ENCODE measurements around the gene RAB40B. TPM values are rescaled to one million over a fixed set of nuclear protein-coding genes. Genes with fewer than 3 reads are reported as not detected.

The RAB40B gene, protein sequence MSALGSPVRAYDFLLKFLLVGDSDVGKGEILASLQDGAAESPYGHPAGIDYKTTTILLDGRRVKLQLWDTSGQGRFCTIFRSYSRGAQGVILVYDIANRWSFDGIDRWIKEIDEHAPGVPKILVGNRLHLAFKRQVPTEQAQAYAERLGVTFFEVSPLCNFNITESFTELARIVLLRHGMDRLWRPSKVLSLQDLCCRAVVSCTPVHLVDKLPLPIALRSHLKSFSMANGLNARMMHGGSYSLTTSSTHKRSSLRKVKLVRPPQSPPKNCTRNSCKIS
- 10.4 and 12.1 TPM in 2 replicates for total RNA-seq

DNA sequence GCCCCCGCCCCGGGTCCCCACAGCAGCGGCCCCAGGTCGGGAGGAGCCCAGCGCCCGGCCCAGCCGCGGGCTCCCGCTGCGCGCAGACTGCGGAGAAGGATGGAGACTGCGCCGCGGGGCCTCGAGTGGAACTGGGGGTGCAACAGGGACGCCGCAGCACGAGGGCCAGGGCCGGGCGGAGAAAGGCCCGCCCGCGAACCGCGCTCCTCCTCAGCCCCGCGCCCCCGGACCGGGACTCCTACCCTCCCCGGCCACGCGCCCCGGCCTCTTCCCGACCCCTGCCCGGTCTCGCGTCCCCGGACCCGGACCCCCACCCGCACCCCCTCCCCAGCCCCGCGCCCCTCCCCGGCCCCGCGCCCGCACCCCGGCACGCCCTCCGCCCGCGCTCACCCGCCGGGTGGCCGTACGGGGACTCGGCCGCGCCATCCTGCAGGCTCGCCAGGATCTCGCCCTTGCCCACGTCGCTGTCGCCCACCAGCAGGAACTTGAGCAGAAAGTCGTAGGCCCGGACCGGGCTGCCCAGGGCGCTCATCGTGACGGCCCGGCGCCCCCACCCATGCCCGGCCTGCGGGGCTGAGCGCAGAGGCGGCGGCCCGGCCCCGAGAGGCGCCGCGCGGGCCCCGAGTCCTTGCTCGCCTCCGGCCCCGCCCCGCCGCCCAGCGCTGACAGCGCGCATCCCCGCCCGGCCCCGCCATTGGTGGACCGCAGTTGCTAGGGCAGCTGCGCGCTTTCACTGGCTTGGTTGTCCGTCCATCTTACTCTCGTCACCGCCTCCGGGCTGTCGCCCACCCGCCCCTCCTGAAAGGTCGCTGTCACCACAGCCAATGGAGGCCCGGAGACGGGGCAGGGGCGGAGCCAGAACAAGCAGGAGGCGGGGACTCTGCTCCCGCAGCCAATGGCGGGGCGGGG, at the start of gene RAB40B:
Gene RAB40B (minus strand): TSS at position 634 of the 909 bp plus-strand sequence. CDS start 102 bp downstream, at position 532.

DNA sequence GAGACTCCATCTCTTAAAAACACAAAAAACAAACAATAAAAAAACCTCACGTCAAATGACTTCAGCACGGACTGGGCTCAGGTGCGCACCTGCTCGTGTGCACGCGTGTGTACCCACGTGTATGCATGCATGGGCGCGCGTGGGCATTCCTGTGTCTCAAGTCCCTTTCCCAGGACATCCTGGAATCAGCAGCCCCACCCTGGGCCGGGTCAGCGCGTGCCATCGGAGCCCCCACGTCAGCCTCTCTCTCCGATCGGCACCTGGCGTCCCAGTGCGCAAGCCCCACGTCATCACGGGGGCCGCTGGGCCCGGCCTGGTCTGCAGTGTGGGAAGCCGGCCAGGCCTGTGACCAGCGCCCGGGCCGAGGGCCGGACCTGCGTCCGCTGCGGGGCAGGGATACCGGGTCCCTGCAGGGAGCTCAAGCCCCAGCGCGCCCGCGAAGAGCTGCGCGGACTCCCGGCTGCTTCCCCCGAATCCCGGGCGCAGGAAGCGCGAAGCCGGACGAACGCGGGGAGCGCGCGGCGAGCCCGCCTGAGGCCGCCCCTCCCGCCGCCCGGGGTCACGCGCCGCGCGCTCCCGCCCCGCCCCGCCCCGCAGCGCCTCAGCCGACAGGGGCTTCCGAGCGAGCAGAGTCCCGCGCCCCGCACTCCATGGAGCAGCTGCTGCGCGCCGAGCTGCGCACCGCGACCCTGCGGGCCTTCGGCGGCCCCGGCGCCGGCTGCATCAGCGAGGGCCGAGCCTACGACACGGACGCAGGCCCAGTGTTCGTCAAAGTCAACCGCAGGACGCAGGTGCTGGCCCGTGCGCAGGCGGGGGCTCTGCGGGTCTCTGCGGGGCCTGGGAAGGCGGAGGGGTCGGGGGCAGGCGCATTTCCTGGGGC, 36.7 kb upstream of the RAB40B start, which contains the start of gene FN3K:
Gene FN3K (plus strand): TSS at position 629 of the 880 bp plus-strand sequence. CDS start 22 bp downstream, at position 651.

DNA sequence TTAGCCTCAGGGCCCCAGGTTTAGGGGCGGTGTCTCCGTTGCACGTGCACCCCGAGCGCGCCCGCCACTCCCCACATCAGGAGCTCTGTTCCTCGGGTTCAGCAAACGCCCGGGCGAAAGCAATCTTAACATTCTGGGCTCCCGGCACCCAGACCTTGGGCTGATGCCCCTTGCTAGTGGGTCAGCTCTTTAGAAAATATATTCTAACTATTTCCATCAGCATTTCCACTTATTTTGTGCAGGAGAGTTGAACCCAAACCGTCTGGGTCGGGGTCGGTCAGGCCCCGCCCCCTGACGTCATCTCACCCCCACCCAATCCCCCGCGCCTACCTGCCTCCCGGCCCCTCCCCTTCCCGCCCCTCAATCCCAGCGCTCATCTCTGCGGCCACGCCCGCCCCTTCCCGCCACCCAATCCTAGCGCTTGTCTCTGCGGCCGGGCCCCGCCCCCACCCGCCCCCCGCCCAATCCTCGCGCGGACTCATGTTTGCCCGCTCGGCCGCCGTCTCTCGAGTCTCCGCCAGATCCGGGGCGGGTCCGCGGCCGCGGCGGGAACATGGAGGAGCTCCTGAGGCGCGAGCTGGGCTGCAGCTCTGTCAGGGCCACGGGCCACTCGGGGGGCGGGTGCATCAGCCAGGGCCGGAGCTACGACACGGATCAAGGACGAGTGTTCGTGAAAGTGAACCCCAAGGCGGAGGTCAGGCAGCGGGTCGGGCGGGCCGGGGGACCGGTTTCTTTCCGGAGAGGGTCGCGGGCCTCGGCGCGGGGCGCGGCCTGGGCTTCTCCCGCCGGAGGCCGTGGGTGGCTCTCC, 17.9 kb upstream of the RAB40B start, which contains the start of gene FN3KRP:
Gene FN3KRP (plus strand): TSS at position 504 of the 808 bp plus-strand sequence. CDS start 50 bp downstream, at position 554.

DNA sequence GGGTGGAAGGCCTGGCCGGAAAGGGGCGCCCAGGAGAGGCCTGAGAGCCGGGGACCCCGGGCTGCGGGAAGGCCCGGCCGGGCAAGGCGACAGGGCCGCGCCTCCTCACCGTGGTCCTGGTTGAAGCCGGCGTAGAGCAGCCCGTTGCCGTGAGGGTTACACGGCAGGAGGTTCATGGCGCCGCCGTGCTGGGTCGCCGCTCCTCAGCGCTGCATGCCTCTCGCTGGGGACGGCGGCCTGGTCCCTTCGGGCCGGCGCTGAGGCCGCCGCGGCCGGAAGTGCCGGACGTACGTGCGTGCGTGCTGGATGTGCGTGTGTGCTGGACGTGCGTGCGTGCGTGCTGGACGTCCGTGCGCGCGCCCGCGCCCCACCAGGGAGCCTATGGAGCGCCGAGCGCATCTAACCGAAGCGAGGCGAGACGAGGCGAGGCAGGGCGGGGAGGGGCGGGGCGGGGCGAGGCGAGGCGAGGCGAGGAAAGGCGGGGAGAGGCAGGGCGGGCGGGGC, 50.3 kb downstream of the RAB40B start, which contains the start of gene WDR45B:
Gene WDR45B (minus strand): TSS at position 280 of the 504 bp plus-strand sequence. CDS start 104 bp downstream, at position 176.

Other genes with a start within 250 kb of the RAB40B start
- 74.3 and 75.9 TPM in 2 replicates for gene CYBC1, start 247.9 kb downstream of the RAB40B start, total RNA-seq
- gene NARF, start 240.0 kb downstream of the RAB40B start, total RNA-seq: 23.2 and 37.5 TPM in 2 replicates
- gene FOXK2, start 179.0 kb downstream of the RAB40B start, total RNA-seq: 30.1 and 35.6 TPM in 2 replicates
- 66.6 TPM in 2 replicates for gene WDR45B, start 50.3 kb downstream of the RAB40B start, total RNA-seq
- gene FN3KRP, start 18.0 kb upstream of the RAB40B start, total RNA-seq: 11.9 and 19.6 TPM in 2 replicates
- gene FN3K, start 36.9 kb upstream of the RAB40B start, total RNA-seq: 0.12 and 0.17 TPM in 2 replicates
- 34.7 and 38.2 TPM in 2 replicates for gene TBCD, start 53.4 kb upstream of the RAB40B start, total RNA-seq
- not detected in 2 replicates for gene ZNF750, start 141.3 kb upstream of the RAB40B start, total RNA-seq

Measured in pericardium fibroblast (primary cell).